Measurements from ENCODE around the gene WIPF2.

The WIPF2 gene

DNA sequence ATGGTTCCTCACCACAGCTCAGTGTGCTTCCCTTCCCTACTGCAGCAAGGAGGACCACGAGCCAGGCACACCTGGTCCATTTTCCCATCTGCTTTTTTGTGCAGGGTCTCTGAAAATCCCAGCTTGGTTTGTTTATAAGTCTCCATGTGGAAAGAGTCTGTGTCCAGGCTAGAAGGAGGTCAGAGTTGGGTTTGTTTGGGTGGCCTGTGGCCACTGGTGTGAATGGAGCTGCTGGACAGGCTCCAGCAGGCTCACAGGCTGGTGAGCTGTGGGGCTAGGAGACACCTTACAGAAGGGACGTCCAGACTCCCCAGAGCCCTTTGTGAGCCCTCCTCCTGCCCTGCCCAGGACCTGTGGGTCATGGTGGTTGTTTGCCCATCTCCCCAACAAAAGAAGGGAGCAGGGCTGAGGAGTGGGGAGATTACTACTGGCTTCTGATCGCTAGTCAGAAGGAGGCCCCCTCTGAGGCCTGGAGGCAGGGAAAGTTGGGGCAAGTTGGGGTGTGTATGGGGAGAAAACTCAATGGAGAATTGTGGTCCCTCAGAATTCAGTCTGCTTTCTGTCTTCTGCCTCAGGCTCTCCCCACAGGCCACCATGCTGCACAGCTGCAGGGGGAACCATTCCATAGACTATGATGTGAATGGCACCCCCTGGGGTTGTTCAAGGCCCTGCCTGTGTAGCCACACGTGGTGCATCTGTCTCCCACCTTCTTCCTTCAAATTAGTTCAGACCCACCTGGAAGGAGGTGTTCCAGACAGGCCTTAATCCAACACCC lies 94.0 kb downstream of the WIPF2 start:
- no peak for DNase-seq (ENCODE audit: low read depth in 3 of 3, low spot score in 1 of 3)

DNA sequence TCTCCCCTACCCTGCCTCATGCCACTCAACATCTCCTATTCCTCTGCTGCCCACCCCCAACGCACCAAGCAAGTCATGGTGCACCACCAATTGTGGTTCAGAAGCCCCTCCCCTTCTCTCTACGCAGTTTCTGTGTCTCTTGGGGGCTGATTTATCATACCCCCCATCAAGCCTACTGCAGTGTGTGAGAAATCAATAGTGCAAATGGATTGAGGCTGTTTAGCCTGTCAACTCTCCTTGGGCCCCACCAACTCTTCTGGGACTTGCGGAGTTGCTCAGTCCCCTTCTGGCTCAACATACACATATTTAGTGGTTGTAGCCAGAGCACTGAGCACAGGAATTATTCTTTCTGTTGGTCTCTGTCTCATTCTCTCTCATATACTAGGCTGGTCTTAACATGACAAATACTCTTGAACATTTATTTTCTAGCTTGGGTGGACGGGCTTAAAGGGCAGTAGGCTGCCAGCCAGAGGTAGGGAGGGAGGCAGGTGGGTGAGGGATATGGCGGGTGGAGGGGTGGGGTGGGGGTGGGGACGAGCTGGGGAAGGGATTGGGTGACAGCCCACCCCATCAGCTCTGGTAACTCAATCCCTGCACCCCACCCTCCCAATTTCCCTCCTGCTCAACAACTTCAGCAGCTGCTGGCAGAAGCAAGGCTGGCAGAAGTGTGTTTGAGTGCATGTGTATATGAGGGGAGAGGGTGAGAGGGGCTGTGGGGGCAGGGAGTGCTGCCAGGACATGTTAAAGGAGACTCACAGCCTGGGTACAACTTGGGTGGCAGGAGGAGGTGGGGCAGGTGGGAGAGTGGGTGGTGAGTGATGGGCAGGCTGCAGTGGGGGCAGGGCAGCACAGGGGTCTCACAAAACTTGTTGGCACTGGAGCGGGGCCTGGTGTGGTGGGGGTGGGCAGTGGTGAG lies 94.8 kb downstream of the WIPF2 start:
- no peak for DNase-seq (ENCODE audit: low read depth in 3 of 3, low spot score in 1 of 3)

DNA sequence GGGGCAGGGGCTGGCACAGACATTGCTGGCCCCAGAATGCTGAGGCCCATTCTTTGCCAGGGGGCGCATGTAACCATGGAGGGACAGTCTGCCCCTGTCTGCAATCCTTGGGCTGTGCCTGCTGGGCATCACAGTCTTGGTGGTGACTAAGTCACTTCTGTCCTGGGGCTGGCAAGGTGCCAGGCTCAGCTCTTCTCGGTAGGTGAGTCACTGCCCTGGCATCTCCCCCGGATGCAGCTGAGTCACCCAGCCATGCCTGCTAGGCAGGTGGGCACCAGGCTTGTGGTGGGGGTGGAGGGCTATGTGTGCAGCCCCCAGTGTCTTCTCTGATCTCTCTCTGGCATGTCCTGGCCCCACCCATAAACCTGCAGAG lies 95.5 kb downstream of the WIPF2 start:
- peak; percentile 71 to 86 (median 81) for DNase-seq (ENCODE audit: low read depth in 3 of 3, low spot score in 1 of 3)

DNA sequence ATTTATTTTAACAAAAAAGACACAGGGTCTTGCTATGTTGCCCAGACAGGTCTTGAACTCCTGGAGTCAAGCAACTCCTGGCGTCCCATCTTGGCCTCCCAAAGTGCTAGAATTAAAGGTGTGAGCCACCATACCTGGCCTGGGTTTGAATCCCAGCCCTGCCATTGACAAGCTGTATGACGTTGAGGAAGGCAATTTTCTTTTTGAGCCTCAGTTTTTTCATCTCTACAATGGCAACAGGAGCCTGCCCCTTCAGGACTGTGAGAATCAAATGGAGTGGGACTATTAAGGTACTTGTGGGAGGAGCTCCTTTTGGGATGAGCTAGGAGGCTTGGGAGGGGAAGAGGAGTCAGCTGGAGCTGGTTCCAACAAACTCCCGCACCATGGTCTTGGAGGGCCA lies 96.1 kb downstream of the WIPF2 start:
- no peak for DNase-seq (ENCODE audit: low read depth in 3 of 3, low spot score in 1 of 3)

DNA sequence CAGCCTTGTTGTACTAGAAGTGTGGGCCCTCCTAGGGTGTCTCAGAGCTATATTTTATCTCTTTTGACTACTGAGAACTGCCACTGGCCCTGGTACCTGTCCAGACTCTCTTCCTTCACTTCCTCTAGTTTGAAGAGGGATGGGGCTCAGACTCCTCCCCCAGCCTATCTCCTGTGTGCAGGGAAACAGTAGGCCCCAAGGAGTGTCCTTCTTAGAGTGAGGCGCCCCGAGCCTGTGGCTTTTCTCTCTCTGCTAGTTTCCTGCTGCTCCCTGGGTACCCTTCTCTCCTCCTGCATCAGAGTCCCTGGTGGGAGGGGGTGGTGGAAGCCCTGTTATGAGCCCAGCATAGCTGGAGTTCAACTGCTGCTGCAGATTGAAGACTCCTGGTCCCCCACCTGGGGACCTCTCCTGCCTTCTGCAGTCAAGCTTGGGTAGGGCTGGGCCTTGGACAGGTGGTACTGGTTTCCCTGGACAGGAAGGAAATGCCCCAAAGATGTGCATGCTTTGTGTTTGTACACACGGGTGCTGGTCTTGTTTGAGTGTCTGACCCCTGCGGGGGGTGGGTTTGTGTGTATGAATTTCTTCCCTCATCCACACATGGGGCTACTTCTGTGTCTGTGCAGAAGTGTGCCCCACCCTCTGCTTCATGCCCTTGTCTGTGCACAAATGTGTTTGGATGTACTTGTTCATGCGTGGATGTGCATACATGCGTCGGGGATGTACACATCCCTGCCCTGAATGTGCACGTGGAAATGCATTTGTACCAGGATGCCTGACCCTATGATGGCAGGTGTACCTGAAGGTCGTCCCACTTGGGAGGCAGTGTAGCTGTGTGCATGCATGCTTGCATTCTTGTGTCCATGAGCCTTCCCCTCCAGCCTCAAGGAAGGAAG lies 96.8 kb downstream of the WIPF2 start:
- DNase-seq (ENCODE audit: low read depth in 3 of 3, low spot score in 1 of 3), result no peak

DNA sequence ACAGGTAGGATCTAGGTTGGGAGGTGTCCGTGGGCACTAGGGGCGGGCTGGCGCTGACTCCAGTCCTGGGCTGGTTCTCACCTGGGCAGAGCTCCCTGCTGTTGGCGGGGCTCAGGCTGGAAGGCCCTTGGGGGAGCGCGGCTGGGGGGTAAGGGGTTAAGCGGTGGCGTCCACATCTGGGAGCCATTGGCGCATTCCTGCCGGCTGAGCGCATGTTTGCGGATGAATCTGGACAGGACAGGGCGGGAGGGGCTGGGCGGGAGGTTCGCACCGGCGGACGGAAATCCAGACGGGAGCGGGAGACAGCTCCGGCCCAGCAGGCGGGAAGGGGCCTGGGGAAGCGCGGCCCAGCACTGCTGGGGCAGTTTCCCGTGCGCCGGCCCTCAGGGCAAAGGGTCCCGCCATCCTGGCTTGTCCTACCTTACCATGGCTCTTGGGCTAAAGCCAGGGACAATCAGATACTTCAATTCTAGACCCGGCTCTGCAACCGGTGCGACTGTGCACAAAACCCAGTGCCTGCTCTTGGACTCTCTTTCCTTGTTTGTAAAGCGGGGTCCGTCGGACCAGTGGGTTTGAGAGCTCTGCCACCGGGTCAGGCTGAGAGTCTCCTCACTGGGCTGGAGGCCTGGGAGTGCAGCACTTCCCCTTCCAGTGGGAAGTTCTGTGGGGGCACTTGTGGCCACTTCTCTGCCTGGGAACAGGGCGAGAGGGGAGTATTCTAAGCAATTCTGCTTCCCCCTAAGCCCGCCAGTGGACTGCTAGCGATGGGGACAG lies 97.7 kb downstream of the WIPF2 start:
- DNase-seq (ENCODE audit: low read depth in 3 of 3, low spot score in 1 of 3), result no peak

DNA sequence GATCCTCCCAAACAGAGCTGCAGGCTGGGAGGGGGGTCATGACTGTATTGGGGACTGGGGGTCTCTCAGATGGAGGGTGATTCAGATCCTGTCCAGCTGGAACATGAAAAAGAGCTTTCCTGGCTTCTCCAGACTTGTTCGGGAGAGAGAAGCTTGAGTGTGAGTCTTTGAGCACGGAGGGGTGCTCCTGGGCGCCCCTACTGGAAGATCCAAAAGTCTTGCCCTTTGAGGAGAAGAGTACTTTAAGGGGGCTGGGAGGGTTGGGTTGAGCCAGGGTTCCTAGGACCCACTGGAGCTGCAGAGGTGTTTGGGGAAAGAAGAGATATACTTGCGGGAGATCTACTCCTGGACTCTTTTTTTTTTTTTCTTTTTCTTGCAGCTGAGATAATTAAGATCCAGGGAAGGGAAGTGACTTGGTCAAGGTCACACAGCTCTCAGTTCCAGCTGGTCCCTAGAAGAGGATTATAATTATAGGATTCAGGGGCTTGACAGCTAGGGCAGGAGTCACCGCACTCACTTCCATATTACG lies 98.3 kb downstream of the WIPF2 start:
- DNase-seq (ENCODE audit: low read depth in 3 of 3, low spot score in 1 of 3), result no peak

DNA sequence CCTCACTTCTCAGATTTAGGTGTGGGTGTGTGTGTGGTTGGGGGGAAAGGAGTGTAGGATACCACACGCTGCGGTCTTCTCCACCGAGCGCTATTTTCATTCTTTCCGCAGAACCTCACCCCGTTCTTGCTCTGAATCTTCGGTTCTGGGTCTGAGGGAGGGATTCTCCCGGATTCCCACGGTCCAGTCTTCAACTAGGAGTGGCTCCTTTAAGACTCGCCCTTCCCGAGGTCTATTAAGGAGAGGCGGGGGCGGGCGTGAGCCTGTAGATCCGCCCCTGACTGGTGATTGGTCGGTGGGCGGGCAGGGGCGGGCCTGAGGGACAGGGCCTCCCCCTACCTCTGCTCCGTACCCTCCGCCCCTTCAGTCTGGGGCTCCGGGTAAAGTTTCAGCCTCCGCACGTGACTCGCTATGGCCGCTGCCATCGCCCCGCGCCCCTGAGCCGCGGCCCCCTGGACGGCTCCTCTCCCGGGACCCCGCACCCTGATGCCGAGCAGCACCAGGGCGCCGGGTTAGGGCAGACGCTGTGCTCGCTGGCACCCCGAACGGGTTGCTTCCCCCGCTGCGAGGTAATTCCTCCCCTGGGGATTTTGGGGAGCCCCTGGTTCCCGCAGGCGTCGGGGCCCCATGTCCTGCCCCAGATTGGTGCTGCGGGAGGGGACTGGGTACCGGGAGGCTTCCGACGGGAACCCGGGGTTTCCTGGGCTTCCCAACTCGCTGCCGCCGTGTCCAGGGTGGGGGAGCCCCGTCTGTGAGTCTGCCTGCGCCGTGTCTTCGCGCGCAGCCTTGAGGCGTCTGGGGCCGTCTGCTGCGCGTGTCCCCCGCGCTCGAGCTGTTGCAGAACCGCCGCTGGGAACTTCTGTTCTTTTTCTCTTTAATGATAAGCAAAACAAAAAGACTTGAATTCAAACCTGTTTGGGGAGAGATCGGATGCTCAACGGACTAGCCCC lies 99.1 kb downstream of the WIPF2 start:
- peak; percentile 83 to 85 (median 84) for DNase-seq (ENCODE audit: low read depth in 3 of 3, low spot score in 1 of 3)

DNA sequence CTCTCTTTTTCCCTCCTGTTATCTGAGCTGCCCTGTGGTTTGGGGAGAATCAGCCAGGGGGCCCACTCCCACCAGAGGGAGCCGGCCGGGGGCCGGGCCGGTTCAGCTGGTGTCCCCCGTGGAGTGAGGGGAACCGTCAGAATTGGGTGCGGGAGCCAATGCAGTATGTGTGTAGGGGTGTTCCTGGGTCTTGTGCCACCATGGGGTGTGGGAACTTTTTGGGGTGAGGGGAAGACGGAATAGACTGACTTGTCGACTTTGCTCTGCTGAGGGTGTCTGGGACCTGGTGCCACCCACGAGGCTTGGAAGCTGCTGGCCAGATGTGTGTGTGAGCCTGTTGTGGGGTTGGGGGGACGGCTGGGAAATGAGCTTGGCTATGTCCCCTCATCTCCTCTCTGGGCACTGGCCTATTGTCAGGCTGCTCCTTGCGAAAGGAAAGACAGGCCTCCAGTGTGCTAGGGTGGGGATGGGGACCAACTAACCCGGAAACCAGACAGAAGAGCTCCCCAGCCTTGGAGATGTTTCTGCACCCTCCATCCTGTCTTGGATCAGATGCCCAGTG lies 99.8 kb downstream of the WIPF2 start:
- no peak for DNase-seq (ENCODE audit: low read depth in 3 of 3, low spot score in 1 of 3)

DNA sequence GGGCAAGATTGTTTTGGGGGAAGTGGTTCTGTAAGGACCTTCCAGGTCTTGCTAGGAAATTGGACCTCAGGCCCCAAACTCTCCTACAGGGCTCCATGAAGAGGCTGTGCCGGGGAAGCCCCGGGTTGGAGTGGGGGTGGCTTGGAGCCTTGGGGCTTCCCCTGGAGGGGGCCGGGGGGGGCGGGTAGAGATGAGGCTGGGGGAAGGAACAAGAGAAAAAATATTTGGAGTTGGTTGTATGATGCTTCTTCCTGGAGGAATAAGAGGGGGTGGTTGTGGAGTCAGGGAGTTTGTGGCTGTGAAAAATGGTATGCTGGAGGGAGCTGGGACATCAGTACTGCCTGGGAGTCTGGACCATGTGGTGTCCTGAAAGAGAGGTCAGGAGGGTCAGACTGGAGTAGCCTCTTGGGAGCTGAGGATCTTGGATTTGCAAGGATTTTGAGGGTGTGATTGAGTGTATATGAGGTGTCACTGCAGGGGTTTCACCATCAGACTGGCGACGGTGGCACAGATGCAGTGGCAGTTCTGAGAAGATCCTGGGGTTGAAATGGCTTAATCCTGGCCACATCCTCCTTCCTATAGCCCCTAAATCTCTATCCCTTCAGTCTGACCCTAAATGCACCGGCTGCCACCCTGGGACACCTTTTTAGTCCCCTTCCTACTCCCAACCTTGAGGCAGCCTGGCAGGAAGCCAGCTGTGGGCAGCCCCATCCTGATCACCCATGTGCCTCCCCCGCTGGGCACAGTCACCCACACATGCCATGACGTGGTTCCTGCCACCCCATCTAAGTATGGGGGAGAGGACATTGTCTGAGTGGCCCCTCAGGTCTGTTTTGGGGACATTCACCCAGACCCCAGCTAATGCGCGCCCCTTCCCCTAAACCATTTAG lies 100.8 kb downstream of the WIPF2 start:
- peak; percentile 57 to 79 (median 68) for DNase-seq (ENCODE audit: low read depth in 3 of 3, low spot score in 1 of 3)

DNA sequence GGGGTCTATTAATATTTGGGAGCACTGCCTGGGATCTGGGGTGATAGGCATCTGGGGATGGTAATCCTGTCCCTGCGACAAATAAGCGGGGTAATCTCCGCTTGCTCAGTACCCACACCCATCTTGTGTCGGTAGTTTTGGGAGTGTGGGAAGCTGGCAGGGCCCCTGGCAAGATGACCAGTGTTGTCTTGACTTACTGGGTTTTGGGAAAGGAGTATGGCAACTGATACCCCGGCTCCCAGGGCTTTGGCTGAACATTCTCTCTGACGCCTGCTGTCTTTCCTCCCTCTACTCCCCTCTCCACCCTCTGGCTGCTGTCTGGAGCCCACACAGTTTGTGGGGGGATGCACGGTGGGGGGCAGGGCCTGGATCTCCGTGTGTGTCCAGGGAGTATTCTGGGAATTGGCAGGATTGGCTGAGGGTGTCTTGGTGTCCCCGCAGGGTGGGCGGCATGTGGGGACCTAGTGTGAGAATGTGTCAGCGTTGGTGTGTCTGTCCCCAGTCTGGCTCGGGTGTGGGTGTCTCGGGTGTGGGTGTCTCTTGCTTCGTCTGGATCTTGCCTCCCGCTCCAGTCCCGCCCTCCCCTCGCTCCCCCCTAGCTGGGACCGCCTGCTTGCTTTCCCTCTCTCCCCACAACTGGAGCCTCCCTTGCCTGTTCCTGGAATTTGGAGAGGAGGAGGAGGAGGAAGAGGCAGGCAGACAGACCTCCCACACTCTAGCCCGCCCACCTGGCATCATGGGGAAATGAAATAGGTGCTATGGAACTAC lies 101.8 kb downstream of the WIPF2 start:
- DNase-seq (ENCODE audit: low read depth in 3 of 3, low spot score in 1 of 3), result no peak

DNA sequence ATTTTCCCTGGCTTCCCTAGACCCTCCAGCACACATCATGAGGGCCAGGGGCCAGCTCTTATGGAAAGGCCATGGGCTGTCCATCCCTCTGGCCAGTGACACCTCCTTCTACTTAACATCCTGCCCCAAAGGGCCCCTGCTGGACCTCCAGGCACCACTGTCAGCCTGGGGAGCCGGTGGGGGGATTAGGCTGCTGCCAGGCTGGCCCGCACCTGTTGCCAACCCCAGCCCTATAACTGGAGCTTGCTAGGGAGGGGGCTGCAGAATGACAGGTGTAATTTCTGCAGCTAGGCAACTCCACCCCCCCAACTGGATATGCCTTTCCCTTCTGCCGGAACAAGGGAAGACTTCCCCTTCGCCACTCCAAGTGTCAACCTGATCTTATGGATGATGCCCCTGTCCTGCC lies 102.4 kb downstream of the WIPF2 start:
- DNase-seq (ENCODE audit: low read depth in 3 of 3, low spot score in 1 of 3), result no peak

DNA sequence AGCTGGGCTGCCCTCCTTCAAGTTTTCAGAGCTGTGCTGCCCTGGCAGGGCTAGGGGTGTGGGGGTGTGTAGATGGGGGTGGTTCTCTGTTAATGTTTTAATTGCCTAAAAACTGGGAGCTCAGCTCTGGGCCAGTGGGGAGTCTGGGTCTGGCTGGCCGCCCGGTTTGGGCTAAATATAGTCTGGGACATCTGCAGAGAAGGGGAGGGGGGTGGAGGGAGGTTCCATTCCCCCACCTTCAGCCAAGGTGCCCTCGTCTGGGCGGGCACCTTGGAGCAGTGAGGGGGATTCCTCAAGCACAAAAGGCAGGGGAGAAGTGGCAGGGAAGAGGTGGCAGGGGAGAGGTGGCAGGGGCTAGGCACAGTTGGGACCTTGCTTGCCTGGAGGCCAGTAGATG lies 102.9 kb downstream of the WIPF2 start:
- DNase-seq (ENCODE audit: low read depth in 3 of 3, low spot score in 1 of 3), result no peak

DNA sequence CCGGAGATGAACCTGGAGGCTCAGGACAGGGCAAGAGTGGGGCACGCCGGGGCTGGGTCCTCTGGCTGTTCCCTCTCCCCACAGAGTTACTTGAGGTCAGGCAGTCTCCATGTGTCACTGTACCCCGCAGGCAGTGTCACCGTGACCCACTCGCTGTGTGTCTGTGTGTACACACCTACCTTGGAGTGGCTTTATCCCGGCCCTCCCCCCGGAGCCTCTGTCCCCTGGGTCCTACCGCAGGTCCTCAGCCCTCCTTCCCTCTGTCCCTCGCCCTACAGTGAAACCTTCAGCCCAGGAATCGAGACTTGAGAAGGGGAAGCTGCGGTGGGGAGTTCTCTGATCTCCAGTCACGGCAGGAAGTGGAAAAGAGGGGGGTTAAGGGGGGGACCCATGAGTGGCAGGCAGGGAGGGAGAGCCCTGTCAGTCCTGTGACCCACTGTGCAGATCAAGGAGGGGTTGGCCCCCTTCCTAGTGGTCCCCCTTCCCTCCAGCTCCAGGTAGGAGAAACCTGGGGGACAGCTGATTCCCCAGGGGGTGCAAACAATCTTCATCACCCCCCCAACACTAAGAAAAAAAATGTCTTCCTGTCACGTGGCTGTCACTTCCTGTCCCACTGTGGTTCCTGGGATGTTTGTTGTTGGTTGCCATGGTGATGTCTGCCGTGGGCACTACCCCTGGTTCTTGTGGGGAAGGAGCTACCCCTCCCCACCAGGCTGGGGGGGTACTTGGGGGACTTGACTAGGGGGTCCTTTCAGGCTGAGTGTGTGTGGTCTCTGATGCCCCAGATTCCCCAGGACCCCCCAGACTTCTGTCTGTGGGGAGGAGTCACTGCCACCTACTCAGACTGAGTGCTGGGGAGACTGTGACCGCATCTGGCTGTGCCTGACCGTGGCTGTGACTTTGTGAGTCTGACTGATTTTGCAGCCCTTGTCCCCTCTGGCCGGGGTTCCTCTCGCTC lies 103.5 kb downstream of the WIPF2 start:
- DNase-seq (ENCODE audit: low read depth in 3 of 3, low spot score in 1 of 3), result peak; percentile 51 to 82 (median 75)

DNA sequence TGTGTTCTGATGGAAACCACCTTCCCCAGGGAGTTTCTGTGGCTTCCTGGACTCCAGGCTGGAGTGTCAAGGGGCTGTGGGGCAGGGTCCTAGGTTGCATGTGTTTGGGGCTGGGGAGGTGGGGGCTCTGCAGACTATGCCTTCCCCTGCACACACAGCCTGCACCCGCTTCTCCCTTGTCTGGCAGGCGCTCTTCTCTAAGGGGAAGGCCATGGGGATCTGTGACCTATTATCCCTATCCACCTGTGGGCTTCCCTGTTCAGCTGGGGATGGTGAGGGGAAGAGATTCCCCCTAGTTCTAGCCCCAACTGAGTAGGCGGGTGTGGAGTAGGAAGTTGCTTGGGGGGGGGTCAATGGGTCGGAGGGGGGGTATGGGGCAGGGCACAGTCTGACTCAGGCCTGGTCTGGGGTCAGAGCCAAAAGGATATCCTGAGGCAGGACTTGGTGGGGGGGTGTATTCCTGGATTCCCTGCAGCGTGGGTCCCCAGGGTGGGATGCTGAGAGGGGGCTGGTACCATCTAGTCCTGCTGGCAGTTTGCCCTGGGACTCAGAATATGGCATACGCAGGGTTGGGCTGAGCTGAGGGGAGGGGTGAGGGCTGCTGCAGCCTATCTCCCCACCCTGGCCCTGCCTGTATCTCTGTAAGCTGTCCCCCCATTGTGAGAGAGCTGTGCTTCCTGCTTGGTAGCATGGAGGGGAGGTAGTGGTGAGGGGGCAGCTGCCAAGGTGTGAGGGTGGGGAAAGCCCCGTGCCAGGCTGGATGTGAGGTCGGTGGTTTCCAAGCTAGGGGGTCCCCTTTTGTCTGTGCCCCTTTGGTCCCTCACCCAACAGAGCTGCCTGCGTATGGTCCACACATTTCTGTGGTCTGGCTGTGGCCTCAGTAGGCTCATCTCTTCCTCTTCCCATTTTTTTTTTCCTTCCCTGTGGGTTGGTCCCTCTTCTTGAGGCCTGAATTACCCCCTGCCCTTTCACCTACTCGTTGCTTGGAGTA lies 104.6 kb downstream of the WIPF2 start:
- peak in 2 of 3 donors; percentile 52 to 67 for DNase-seq (ENCODE audit: low read depth in 3 of 3, low spot score in 1 of 3)
